NCI-H2171 treated with DMSO at 0.1 percent for 48 hours (cell line): ENCODE data around the gene DNAH9.

ENCODE experiments used
- DNase-seq: peaks from one replicate; lab custom pipeline; 2025; lab: John Stamatoyannopoulos, UW

DNAH9 gene

DNA sequence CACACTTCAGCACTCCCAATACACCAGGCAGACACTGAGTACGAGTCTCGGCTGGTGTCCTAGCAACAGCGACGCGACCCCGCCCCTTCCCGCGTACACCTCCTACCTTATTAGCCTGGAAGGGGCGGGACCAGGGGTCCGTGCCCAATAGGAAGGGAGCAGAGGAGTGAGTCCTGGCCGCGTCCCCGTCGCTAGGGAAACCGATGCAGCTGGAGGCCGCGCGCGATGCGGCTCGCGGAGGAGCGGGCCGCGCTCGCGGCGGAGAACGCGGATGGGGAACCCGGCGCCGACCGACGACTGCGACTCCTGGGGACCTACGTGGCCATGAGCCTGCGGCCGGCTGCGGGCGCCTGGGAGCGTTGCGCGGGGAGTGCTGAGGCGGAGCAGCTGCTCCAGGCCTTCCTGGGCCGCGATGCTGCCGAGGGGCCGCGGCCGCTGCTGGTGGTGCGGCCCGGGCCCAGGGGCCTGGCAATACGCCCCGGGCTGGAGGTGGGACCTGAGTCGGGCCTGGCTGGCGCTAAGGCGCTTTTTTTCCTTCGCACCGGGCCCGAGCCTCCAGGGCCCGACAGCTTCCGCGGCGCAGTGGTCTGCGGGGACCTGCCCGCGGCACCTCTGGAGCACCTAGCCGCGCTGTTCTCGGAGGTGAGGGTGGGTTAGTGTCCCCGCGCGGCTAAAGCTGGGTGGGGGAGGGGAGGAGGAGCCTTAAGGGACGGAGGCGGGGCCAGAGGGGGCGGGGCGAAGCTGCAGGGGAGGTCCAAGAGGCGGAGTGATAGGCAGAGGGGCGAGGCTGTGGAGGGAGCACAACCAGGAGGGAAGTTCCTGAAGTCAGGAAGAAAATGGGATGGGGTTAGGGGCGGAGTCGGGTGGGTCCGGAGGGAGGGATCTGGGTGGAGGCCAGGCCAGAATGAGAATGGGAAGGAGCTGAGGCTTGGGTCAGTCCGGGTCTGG, at the start of gene DNAH9:
DNAH9 (plus strand) TSS at position 197 of the 948 bp plus-strand sequence; CDS start at position 226, 29 bp downstream.
- peak; percentile 78 for DNase-seq

DNA sequence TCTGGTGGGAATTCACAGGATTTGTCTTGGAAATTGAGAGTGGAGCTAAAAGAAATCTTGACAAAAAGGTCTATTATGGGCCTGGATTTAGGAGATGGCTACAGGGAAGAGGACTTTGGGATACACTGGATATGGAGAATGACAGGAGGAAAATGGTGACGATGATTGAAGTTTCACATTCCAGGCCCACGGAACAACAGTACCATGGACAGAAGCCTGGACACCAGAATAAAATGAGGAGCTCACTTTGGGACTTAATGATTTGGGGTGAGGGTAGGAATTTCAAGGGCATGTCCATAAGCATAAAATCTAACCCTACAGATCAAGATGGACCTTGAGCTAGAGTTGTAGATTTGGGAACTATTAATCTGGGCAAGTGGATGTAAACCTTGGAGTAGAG, 47.8 kb upstream of the DNAH9 start:
- DNase-seq: no peak

GRCh38 chr17:11551442-11551841, 46.8 kb upstream of the DNAH9 start:
- no peak for DNase-seq

DNA sequence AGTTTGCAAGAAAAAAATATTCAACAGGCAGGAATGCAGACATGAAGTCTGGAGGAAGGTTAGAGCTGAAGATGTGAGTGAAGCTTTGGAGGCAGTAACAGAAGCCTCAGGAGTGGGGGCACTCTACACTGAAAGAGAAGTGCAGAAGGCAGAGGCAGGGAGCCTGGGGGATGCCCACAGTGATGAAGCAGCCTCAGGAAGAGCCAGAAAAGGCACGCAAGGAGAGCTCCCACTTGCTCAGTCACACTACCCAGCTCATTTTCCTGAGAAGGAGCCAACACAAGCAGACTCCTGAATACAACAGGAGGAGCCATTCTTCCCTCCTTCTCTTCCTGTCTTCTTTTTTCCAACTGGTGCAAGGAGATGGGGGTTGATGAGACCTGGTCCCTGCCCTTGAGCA, 45.1 kb upstream of the DNAH9 start:
- no peak for DNase-seq

GRCh38 chr17:11554042-11554441, 44.2 kb upstream of the DNAH9 start:
- DNase-seq: no peak

GRCh38 chr17:11554542-11554941, 43.7 kb upstream of the DNAH9 start:
- no peak for DNase-seq

DNA sequence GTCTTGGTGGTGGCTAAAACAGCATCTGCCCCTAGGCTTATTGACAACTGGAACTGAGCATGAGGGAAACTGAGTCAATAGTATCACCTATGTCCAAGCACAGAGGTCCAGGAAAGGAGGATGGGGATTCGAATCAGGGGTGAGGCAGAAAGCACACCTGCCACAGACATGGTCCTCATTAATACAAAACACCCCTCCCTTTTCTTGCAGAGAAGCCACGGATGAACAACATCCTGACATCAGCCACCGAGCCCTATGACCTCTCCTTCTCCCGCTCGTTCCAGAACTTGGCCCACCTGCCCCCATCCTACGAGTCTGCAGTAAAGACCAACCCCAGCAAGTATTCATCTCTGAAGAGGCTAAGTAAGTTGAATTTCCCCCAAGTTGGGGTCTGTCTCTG, 42.7 kb upstream of the DNAH9 start:
- no peak for DNase-seq

GRCh38 chr17:11557727-11558452, 40.4 kb upstream of the DNAH9 start:
- no peak for DNase-seq

DNA sequence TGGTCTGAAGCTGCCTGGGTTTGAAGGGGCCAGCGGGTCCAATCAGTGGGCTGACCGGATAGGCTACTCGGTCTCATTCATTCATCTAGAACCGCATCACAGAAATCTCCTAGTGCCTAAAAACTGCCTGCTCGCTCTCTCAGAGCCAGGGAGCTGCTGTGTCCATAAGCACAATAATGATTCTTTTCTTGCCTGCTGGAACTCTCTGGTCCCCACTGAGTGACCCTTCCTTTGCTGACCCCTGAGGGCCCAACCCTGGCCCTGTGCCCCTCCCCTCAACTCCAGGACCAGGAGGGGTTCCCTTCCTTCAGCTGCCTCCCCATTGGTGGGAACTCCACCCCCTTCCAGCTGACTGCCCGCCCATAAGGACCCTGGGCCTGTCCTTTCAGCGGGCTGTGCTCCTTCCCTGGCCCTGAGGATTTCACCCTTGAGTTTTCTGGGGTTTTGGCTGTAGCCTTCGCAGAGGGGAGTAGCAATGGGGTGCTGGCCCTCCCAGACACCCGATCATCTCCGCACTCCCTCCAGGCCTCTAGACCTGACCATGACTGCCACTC, 39.5 kb upstream of the DNAH9 start:
- DNase-seq: no peak

GRCh38 chr17:11559601-11560000, 38.7 kb upstream of the DNAH9 start:
- no peak for DNase-seq

- no peak for DNase-seq
These were observed 37.0 kb upstream of the DNAH9 start for GRCh38 chr17:11561281-11561680.

DNA sequence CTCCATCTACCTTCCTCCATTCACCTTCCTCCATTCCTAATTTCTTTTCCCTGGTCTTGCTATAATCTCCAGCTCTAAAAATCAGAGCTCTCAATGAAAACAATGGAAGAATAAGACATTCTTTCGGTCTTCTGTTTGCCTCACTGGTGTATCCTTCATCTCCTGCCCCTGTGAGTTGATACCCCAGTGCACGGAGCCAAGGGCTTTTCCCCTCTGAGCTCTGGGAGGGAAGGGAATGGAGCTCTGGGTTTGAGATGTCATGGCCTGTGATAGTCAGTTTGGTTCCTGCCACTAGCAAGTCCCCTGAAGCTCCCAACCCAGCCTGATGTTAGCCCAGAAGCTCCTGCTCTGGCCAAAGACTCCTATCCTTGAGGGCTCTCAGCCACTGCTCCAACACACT, 36.6 kb upstream of the DNAH9 start:
- DNase-seq: no peak

- no peak for DNase-seq
These were observed 33.5 kb upstream of the DNAH9 start for GRCh38 chr17:11564589-11565380.

GRCh38 chr17:11565591-11565990, 32.7 kb upstream of the DNAH9 start:
- DNase-seq: no peak

DNA sequence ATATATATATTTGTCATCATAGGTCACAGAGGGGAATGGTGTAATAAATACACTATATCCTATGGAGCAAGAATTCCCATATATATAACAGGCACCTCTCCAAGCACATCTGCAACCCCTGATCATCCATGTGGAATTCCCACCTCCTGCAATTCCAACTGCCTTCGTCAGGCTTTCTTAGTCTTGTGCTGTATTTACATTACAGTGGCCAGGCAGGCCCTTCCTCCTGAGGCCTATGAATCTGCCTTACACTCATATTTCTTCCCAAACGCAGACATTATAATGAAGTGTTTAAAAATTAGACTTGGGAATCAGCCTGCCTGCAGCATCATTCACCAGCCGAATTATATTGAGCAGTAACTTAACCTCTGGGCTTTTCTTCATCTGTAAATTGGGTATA, 19.3 kb upstream of the DNAH9 start:
- no peak for DNase-seq

- no peak for DNase-seq
These were observed 17.6 kb upstream of the DNAH9 start for GRCh38 chr17:11580677-11581076.

DNA sequence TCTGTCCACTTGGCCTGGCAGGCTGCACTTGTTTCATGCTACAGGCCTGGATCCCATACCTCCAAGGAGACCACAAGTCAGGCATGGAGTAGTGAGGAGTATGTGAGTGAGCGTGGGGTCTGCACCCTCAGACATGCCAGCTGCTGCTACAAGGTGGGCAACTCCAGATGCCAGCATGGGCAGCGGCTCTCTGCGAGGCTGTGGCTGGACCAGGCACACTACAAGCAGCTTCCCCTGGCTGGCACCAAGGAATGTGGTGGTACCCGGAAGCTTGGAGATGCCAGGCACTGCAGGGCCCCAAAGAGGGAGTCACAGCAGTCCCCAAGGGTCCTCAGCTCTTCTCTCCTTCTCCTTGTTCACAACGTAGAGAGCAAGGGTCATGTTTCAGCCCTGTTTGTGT, 16.1 kb upstream of the DNAH9 start:
- DNase-seq: no peak

DNA sequence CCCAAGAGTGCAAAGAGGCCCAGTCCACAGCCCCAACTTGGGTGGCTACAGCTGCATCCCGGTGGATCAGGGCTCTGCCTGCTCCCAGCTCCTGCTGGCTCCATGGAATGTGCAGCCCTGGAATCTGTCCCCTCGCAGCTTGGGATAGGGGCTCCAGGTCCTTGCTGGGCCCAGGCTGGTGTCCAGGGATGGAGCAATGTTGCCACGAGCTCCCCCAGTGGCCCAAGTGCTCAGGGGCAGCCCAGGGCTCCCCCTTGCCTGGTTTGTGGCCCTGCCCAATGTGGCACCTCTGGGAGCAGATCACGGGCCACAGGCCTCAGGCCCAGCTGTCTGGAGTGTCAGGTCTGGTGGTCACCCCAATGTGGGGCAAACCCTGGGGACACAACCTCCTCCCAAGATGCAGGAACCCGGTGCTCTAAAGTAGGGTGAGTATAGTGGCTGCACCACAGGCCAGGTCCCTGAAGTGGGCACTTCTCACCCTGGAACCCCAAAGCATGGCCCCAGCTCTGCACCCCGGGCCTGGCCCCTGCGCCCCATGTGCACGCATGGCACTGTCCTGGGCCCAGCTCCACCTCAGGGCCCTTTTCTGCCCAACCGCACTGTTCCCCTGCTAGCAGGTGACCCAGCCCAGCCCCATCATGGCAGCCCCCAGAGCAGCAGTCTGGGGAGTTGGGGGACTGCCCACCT, 14.8 kb upstream of the DNAH9 start:
- DNase-seq: no peak

- no peak for DNase-seq
These were observed 8.6 kb upstream of the DNAH9 start for GRCh38 chr17:11589716-11590115.

DNA sequence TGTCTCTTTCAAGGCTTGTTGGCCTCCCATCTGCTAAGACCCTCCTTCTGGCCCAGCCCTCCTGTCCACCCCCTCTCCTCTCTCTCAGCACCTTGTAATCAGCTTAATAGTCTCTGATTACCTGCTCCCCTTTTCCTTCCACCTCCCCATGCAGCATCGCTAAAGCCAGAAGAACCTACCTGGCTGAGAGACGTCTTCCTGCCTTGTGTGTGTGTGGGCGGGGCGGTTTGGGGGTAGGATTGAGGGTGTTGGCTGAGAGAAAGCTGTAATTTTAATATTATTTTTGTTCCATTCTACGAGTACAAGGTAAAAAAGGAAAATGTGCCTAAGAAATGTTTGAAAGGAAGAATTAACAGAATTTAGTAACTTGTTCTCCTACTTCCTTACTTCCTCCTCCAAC, 3.4 kb downstream of the DNAH9 start:
- DNase-seq: no peak

DNA sequence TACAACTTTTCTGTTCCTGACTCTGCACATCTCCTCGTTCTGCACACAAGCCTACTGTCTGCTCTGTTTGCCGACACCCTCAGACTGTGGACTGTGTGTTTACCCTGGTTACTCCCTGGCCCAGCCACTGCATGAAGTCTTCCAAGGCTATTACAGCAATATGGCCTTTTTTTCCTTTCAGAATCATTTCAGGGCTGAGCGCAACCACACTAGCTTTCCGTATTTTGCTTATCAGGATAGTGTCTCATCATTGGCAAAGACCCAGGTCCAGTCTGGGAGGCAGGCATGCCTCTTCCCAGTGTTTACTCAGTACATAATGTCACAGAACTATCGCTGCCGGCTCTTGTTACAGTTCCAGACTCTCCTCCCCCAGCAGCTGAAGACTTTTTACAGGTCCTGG, 10.1 kb downstream of the DNAH9 start:
- peak; percentile 17 for DNase-seq
